GM12878 (cell line): ENCODE results near the gene SH2D3A. TPM values are rescaled to one million over a fixed set of nuclear protein-coding genes. Genes with fewer than 3 reads are reported as not detected.

Experiments
- ATAC-seq: fragments of 200-7000 bp; cut with Tn5 transposase; 3 replicates; pipeline ENCODE4 v1.9.1; 2020; ENCODE audit warnings: mild to moderate bottlenecking, moderate library complexity
- BruUV-seq: library from RNA; stranded (reverse); fragments of 400-500 nt; replicated peaks from 2 replicates; lab custom pipeline; 2021; lab: Mats Ljungman, UMichigan
- CTCF ChIA-PET: fragments of 300-600 bp; sonication (Branson Sonifier 250); formaldehyde crosslinking; extraction: SDS; loops from one replicate; lab custom pipeline; 2021; ENCODE audit warnings: inconsistent platforms; lab: Yijun Ruan, JAX
- POLR2A ChIA-PET: fragments of 350-600 bp; formaldehyde crosslinking; extraction: SDS; loops from one replicate; lab custom pipeline; 2021; ENCODE audit warnings: inconsistent platforms; lab: Charles Lee
- RAD21 ChIA-PET: fragments of 300-600 bp; sonication (Branson Sonifier 250); formaldehyde crosslinking; loops from one replicate; lab custom pipeline; 2023; ENCODE audit warnings: antibody characterized with exemption; ENCODE audit not compliant: unreplicated experiment; lab: Charles Lee
- SMC1A ChIA-PET: fragments of 300-600 bp; sonication (Branson Sonifier 250); formaldehyde crosslinking; loops from one replicate; lab custom pipeline; 2023; ENCODE audit not compliant: unreplicated experiment, uncharacterized antibody; lab: Charles Lee
- DNase-seq: peaks from one replicate; pipeline ENCODE4 v3.0.0-alpha.2; 2011; ENCODE audit warnings: low read depth, low spot score
- FAIRE-seq: peaks from 3 replicates; lab custom pipeline; 2011; peaks lifted over from hg19 to GRCh38; lab: Jason Lieb, UNC
- H2AFZ ChIP-seq: 2 replicates; pipeline ENCODE4 v1.6.0; 2011; ENCODE audit warnings: low read depth, low read length, control low read depth; ENCODE audit not compliant: control insufficient read depth
- H3K27ac ChIP-seq: 2 replicates; pipeline ENCODE4 v1.5.1; 2011; ENCODE audit warnings: control low read depth; ENCODE audit not compliant: control insufficient read depth, insufficient read depth
- H3K27me3 ChIP-seq, 2 experiments: replicated peaks in 1 of 2; 2 replicates each; pipeline versions ENCODE4 v1.6.0 to v1.6.1; 2011; ENCODE audit warnings: low read length in 1 of 2; ENCODE audit not compliant: control insufficient read depth in 2 of 2, insufficient read depth in 2 of 2
- H3K36me3 ChIP-seq, 2 experiments: 2 replicates each; pipeline ENCODE4 v1.5.1; 2011; ENCODE audit warnings: low read length in 1 of 2; ENCODE audit not compliant: control insufficient read depth in 2 of 2, insufficient read depth in 2 of 2
- H3K4me1 ChIP-seq: 2 replicates; pipeline ENCODE4 v1.6.1; 2011; ENCODE audit warnings: mild to moderate bottlenecking, low read length, moderate library complexity, mixed read lengths; ENCODE audit not compliant: control insufficient read depth, insufficient read depth
- H3K4me2 ChIP-seq: 2 replicates; pipeline ENCODE4 v1.6.0; 2011; ENCODE audit warnings: control low read depth; ENCODE audit not compliant: control insufficient read depth, insufficient read depth
- H3K4me3 ChIP-seq: fragments of 200-600 bp; sonication (generic); 2 replicates; pipeline ENCODE4 v1.5.1; 2016
- H3K79me2 ChIP-seq: 2 replicates; pipeline ENCODE4 v1.6.0; 2011; ENCODE audit warnings: low read length; ENCODE audit not compliant: control insufficient read depth, insufficient read depth
- H3K9ac ChIP-seq: 2 replicates; pipeline ENCODE4 v1.8.0; 2011; ENCODE audit warnings: low read length, control low read depth, mixed read lengths; ENCODE audit not compliant: control insufficient read depth, insufficient read depth
- H3K9me3 ChIP-seq: replicated peaks from 3 replicates; pipeline ENCODE4 v1.5.1; 2011; ENCODE audit warnings: mild to moderate bottlenecking, low read length; ENCODE audit not compliant: control insufficient read depth, insufficient read depth
- H4K20me1 ChIP-seq: 2 replicates; pipeline ENCODE4 v1.6.0; 2011; ENCODE audit not compliant: control insufficient read depth, insufficient read depth
- CEBPB ChIP-seq, 2 experiments: fragments of 150-350 bp in 1 of 2; IDR thresholded peaks; 2 replicates each; pipeline ENCODE4 v1.6.1; 2012 to 2014; ENCODE audit warnings: low read depth in 2 of 2, low read length in 2 of 2, borderline replicate concordance in 1 of 2, inconsistent platforms in 1 of 2
- DPF2 ChIP-seq: fragments of 450-650 bp; IDR thresholded peaks from 2 replicates; pipeline ENCODE4 v1.6.1; 2017; ENCODE audit warnings: mild to moderate bottlenecking
- NR2F1 ChIP-seq: fragments of 450-650 bp; conservative IDR thresholded peaks from 2 replicates; pipeline ENCODE4 v1.6.1; 2017; ENCODE audit warnings: mild to moderate bottlenecking
- RAD21 ChIP-seq: IDR thresholded peaks from 2 replicates; pipeline ENCODE4 v1.6.1; 2011; ENCODE audit warnings: mild to moderate bottlenecking, low read depth, low read length, moderate library complexity; ENCODE audit not compliant: insufficient read depth
- SP1 ChIP-seq: IDR thresholded peaks from one replicate; pipeline ENCODE4 v1.6.1; 2011; ENCODE audit warnings: low read depth, low read length
- WGBS: methylation state at CpG from one replicate; pipeline ENCODE4 v1.1.6; 2016; ENCODE audit warnings: low lambda C conversion rate; ENCODE audit not compliant: insufficient replicate concordance, insufficient coverage; ENCODE audit errors: missing lambda C conversion rate; 5-methylcytosine and 5-hydroxymethylcytosine counted together
- in situ Hi-C: fragments of 300-500 bp; cut with MboI; formaldehyde crosslinking; loops from 9 replicates; pipeline ENCODE4 v1.14.3; 2018; ENCODE audit warnings: mixed read lengths
- intact Hi-C: fragments of 100-400 bp; cut with micrococcal nuclease; formaldehyde crosslinking; loops from one replicate; pipeline ENCODE4 v1.14.2; 2022; ENCODE audit not compliant: unreplicated experiment
- polyA plus RNA-seq, 11 experiments: library from polyadenylated mRNA; depleted of rRNA in 4 of 11; unstranded in 6 of 11; stranded (reverse) in 5 of 11; fragments of >200 nt; fragmentation: Nextera tagmentation in 4 of 11; fragmentation: Illumina TruSeq in 1 of 11; extraction: Ambion mirVana in 4 of 11; extraction: Trizol in 1 of 11; gene quantifications; 1 replicate in 1 of 11; 2 replicates in 10 of 11; pipeline versions ENCODE4 v1.2.1 to v1.2.3, GENCODE V29; 2011 to 2016; ENCODE audit warnings: inconsistent platforms in 2 of 11, missing spikeins in 2 of 11, low read depth in 1 of 11
- total RNA-seq, 4 experiments: library from RNA; depleted of rRNA in 3 of 4; stranded (reverse); fragments of >200 nt in 3 of 4; fragmentation: Illumina TruSeq in 1 of 4; extraction: Trizol in 1 of 4; gene quantifications; 2 replicates each; pipeline versions ENCODE4 v1.2.1 to v1.2.3, GENCODE V29; 2013 to 2021

SH2D3A gene
- total and polyA plus RNA-seq, 10 of the 15 experiments (the other 5 are each of a cell fraction or from before 2014, with no cell fraction given) = 0.77 to 24.4 (median 9.5) TPM

DNA sequence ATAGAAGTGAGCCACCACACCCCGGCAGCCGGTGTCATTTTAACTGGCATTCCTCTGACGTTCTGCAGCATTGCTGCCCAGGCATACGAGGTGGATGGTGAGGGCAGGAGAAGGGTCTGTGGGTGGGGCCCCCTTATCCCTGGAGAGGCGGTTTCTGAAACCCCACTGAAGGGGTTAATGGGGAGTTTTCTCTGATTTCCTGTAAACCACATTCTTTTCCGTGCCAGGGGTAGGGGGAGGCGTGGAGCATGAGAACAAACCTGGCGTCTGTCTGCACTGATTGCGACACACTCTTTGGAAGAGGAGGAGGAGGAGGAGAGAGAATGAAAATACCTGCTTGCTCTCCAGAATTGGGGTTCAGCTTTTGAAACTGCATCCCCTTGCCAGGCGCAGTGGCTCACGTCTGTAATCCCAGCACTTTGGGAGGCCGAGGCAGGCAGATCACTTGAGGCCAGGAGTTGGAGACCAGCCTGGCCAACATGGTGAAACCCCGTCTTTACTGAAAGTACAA is 44.1 kb downstream of the SH2D3A start:
- 60% methylated on average over 13 of the region's 13 CpGs for WGBS
- Histone ChIP-seq H3K9ac (no peak overlapping the region), H3K4me1 (peaks cover 35% of the 10 kb centered on the region), H4K20me1 (no peaks in the 10 kb centered on the region), H3K4me2 (no peak overlapping the region), H3K27ac (no peak overlapping the region), H3K4me3 (no peak overlapping the region), H2AFZ (no peak overlapping the region), H3K79me2 (no peaks in the 10 kb centered on the region), H3K36me3 (no peaks in the 10 kb centered on the region), H3K9me3 (no peaks in the 10 kb centered on the region), H3K27me3 (no peaks in the 10 kb centered on the region)
- DNase-seq = no peak
- ATAC-seq = no peak
- no peak for FAIRE-seq
- ChIA-PET SMC1A (interaction anchor here (1.7 kb wide), 1 partner anchor 53 kb away, joined by 5 read pairs; the partner anchor contains the start of gene TNFSF14), RAD21 (interaction anchor here (0.9 to 1.3 kb wide), 2 partner anchors 92 to 207 kb away, joined by 3 read pairs; no protein-coding TSS in a partner anchor), CTCF (interaction anchor here (1.6 kb wide), 1 partner anchor 50 kb away, joined by 4 read pairs; no protein-coding TSS in a partner anchor), POLR2A (interaction anchor here (0.7 kb wide), 4 partner anchors 78 to 188 kb away, joined by 3 to 4 read pairs (median 4); no protein-coding TSS in a partner anchor)
- no peak for TF ChIP-seq SP1
- peak in 1 of 2 experiments; percentile 55; a peak in 1 of 4 replicates for TF ChIP-seq CEBPB (IDR thresholded peaks at IDR 0.05; ENCODE audit: borderline replicate concordance in 1 of 2, low read depth in 2 of 2, low read length in 2 of 2)
- in situ Hi-C loops = no loop called here
- intact Hi-C loops = no loop called here
- no TSS peak for BruUV-seq

DNA sequence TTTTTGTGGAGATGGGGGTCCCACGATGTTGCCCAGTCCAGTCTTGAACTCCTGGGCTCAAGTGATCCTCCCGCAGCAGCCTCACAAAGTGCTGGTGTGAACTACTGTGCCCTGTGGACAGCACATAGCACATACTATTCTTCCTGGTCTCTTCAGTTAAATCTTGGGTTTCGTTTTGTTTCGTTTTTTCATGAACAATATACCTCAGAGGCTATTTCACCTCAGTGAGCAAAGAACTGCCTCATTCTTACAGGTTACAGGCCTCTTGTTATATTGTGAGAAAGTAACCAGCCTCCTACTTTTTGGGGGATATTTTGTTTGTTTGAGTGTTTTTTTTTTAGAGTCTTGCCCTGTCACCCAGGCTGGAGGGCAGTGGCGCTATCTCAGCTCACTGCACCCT is 45.5 kb downstream of the SH2D3A start:
- CTCF ChIA-PET = interaction anchor here (0.6 to 2.3 kb wide), 5 partner anchors 15 to 158 kb away, joined by 3 to 18 read pairs (median 4); partner anchors contain the start of gene GPR108
- SMC1A ChIA-PET = interaction anchor here (1.0 to 2.3 kb wide), 6 partner anchors 14 to 60 kb away, joined by 3 to 7 read pairs (median 5); partner anchors contain the start of gene TNFSF14
- TF ChIP-seq NR2F1 (0 out of 2 replicates have a peak, but pooled peaks have one; percentile 21), DPF2 (0 out of 2 replicates have a peak, but pooled peaks have one; percentile 9), RAD21 (no peak)
- FAIRE-seq (no peak), DNase-seq (no peak), ATAC-seq (peak; percentile 86)
- peak overlapping the region; percentile 38 for H2AFZ ChIP-seq
- H3K9me3 ChIP-seq = no peaks in the 10 kb centered on the region
- peak overlapping the region; percentile 52 for H3K4me2 ChIP-seq
- BruUV-seq = no TSS peak
- RAD21 ChIA-PET = interaction anchor here (0.9 to 2.3 kb wide), 4 partner anchors 16 to 400 kb away, joined by 3 to 11 read pairs (median 3); partner anchors contain the start of gene GPR108
- peak overlapping the region; percentile 60 for H3K27ac ChIP-seq
- H3K9ac ChIP-seq = peak overlapping the region; percentile 18
- peaks cover 32% of the 10 kb centered on the region for H3K4me1 ChIP-seq
- H3K4me3 ChIP-seq = 0 out of 2 replicates have a peak overlapping the region, but pooled peaks have one; percentile 4
- H3K79me2 ChIP-seq = no peaks in the 10 kb centered on the region
- 25% methylated on average over 5 of the region's 5 CpGs for WGBS
- H4K20me1 ChIP-seq = no peaks in the 10 kb centered on the region
- POLR2A ChIA-PET = interaction anchor here (0.6 to 1.0 kb wide), 5 partner anchors 15 to 639 kb away, joined by 3 to 5 read pairs (median 3); partner anchors contain the start of gene GPR108
- H3K27me3 ChIP-seq = no peaks in the 10 kb centered on the region
- in situ Hi-C loops = no loop called here
- H3K36me3 ChIP-seq = no peaks in the 10 kb centered on the region
- intact Hi-C loops = no loop called here
